ENCODE measurements around the gene PACS1.
A peak's percentile ranks its signal among the peaks of the same experiment; 100 is the strongest.

The PACS1 gene

GRCh38 chr11:66278363-66279091 lies 208.5 kb downstream of the PACS1 start:
- peak in 2 of 3 experiments; percentile 51 to 76 for DNase-seq

DNA sequence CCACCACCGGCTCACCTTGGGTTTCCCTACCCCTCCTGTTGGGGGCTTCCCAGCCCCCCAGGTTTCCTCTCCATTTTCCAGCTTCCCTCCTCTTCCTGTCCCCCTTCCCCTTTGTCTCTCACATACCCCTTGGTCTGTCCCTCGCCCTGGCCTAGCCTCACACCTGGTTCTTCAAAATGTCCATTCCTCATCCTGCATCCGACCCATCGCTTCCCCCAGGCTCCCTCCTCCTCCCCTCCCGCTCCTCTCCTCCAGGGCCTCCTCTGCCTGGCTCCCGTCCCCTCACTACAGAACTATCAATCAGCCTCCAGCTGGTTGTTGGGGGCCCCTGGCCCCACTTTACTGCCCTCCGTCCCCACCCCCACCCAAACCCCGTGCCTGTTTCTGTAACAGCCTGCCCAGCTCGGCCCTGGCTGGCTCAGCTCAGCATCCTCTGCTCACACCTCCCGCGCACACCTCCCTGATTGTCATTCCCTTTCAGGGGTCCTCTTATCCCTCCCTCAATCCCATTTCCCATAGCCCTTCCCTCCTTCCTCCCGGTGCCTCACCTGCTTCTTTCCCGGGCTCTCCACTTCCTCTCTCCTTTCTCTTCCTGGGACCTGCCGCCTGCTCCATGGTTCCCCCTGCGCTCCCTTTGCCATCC lies 209.1 kb downstream of the PACS1 start:
- DNase-seq = no peak

DNA sequence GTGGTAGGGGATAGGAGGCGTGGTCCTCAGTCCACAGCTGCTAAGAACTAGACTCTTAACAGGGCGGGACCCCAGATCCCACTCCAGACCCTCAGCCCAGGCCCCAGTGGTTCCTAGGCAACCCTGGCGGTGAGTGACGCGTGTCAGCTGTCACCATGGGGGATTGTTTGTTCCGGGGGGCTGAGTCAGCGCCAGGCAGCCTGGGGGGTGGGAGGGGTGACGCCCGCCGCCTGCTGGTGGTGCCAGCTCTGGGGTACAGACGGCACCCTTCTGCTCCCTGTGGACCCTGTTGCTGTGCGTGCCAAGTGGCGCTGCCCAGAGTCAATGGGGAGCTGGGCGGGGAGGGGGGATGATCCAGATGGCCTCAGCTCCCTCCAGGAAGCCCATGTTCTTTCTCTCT lies 210.4 kb downstream of the PACS1 start:
- peak in 2 of 3 experiments; percentile 27 to 61 for DNase-seq

- DNase-seq = no peak
These were observed 210.9 kb downstream of the PACS1 start for GRCh38 chr11:66281001-66281400.

GRCh38 chr11:66281776-66282467 lies 211.8 kb downstream of the PACS1 start:
- DNase-seq = no peak

- DNase-seq = peak; percentile 98 to 99 (median 99)
These were observed 212.7 kb downstream of the PACS1 start for GRCh38 chr11:66282468-66283455.

GRCh38 chr11:66283461-66284105 lies 213.5 kb downstream of the PACS1 start:
- DNase-seq = no peak

DNA sequence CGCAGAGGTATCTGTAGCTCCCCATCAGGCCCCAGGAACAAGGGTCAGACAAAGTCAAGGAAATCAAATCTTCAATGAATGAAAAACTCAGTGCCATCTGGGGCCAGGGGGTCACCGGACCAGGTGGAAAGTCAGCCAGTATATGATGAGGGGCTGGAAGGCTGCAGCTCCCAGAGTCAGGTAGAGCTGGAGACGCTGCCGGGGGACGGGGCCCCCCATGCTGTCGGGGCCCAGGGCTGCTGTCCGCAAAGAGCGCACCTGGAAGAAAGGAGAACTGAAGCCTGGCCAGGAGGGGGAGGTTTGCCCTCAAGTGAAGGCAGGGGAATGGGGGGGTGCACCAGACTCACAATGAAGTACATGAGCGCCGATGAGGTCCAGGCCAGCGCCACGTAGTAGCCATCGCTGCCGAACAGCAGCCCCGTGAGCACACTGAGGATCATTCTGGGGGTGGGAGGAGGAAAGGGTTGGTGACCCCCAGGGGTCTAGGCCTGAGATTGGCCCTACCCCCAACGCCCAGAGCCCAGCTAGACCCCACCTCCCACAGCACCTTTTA lies 214.5 kb downstream of the PACS1 start:
- DNase-seq = no peak

- DNase-seq = no peak
These were observed 215.3 kb downstream of the PACS1 start for GRCh38 chr11:66285250-66285947.

DNA sequence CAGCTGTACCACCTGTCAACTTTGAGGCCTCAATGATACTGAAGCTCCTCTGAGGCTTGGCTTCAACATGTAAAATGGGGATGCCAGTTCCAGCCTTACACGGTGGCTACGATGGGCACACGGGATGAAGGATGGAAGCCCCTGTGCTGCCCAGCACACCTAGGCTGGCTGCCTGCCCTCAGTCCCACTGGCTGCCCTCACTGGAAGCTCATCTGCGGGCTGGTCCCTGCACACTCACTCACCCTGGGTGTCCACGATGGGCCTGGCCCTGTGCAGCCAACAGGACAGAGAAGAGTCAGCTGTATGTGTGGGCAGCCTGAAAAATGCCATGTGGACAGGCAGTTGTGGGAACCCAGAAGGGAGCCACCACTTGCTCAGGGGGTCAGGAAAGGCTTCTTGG lies 216.6 kb downstream of the PACS1 start:
- no peak for DNase-seq

- DNase-seq = no peak
These were observed 217.3 kb downstream of the PACS1 start for GRCh38 chr11:66287211-66287888.

GRCh38 chr11:66287889-66288670 lies 218.0 kb downstream of the PACS1 start:
- DNase-seq = peak in 1 of 3 experiments; percentile 81

DNA sequence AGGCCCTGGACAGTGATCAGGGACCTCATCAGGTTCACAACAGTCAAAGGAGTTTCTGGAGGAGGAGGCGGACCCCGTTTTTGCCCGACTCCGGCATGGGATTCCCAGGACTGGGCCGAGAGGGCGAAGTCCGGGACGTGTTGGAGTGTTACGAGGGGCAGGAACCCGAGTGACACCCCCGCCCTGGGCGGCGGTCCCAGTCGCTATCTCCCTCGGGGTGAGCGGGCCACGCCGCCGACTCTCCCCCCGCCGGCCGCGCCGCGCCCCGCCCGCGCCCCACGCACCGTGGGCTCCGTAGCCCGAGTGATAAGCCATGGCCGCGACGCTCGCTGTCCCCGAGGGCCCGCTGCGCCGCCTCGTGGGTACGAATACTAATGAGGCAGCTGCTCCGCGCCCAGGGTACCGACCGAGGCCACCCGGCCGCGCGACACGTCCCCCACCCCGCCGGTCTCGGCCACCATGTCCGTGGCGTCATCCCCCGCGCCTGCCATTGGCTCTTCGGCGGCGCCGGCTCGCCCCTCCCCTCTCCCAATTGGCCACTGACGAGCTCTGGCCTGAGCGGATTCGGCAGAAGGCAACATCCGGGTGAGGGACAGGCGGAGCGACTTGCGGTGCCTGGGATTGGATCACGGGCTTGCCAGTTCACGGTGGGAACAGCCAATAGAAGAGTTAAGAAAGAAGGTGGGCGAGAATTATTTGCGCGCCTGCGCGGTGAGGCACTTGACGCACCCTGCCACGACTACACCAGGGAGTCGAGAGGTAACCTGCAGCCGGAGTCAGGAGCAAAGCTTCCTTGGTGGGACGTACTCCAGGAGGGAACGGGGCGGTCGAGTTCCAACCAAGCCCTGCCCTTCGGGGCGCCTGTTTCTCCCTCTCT lies 218.8 kb downstream of the PACS1 start, which contains the start of gene YIF1A:
Gene YIF1A (minus strand): TSS at position 473 of the 877 bp plus-strand sequence. CDS start 158 bp downstream, at position 315.
- peak; percentile 99 to 100 (median 99) for DNase-seq

GRCh38 chr11:66289548-66290329 lies 219.7 kb downstream of the PACS1 start:
- DNase-seq = peak in 2 of 3 experiments; percentile 46 to 62

GRCh38 chr11:66290330-66290621 lies 220.2 kb downstream of the PACS1 start:
- DNase-seq = no peak

DNA sequence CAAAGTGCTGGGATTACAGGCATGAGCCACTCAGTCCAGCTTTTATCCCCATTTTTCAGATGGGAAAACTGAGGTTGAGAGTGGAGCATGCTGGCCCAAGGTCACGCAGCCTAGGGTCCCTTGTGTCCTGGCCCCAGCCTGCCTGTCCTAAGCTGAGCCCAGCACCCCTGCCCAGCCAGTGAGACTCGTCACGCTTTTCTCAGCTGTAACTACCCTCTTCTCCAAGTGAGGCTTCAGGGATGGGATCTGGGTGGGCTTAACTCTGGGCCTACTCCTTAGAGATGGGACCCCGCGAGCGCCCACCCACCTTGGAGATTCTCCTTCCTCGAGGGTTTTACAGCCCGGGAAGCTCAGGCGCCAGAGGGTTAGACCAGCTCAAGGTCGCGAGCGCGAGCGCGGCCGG lies 221.2 kb downstream of the PACS1 start:
- DNase-seq = no peak

GRCh38 chr11:66291706-66292542 lies 221.9 kb downstream of the PACS1 start, which contains the start of gene TMEM151A:
TMEM151A (plus strand) TSS chr11:66291894; CDS start chr11:66292014, 120 bp downstream.
- peak; percentile 16 to 58 (median 56) for DNase-seq
